HFF-Myc (cell line): ENCODE results near the gene CBX5.

Source experiments
- DNase-seq: peaks from one replicate; pipeline ENCODE4 v3.0.0-alpha.2; 2011; ENCODE audit warnings: low read depth; ENCODE audit errors: extremely low read depth
- H3K4me3 ChIP-seq: replicated peaks from 2 replicates; pipeline ENCODE4 v1.5.1; 2011; ENCODE audit warnings: low read depth, mild to moderate bottlenecking, control low read depth, low read length
- CTCF ChIP-seq: IDR thresholded peaks from 2 replicates; pipeline ENCODE4 v1.5.1; 2012; ENCODE audit warnings: mild to moderate bottlenecking, low read depth, low read length, control low read depth; ENCODE audit errors: missing control alignments

Gene CBX5

DNA sequence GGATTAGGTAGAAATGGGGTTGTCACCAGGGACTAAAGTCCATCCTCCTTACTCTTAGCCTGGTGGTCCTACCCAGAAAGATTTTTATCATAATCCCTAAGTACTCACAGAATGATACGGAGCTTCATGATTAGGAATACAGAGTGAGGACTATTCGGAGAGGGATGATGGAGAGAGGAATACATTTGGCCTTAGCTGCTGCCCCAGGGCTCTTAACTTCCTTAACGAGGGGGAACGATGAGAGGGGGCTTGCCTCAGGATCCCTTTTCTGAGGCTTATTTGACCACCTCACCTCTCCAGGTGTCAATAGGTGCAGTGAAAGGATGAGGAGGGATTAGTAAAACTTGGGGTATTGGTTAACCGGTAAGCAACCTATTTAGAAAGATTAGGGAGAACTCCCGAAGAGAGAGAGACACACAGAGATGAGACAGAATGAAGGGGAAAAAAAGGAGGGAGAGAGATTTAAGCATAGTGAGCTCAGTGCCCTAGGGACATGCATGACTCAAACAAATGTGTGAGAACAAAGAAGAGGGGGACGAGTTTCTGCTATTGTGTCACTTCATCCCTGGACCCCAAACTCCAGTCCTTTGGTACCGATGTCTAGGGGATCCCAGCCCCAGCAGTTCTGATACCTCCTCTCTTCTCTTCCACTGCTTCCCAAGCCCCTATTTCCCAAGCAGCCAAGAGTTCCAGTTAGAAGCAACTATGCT, 19.7 kb upstream of the CBX5 start:
- no peak overlapping the region for H3K4me3 ChIP-seq
- DNase-seq, result no peak
- TF ChIP-seq CTCF, result no peak

DNA sequence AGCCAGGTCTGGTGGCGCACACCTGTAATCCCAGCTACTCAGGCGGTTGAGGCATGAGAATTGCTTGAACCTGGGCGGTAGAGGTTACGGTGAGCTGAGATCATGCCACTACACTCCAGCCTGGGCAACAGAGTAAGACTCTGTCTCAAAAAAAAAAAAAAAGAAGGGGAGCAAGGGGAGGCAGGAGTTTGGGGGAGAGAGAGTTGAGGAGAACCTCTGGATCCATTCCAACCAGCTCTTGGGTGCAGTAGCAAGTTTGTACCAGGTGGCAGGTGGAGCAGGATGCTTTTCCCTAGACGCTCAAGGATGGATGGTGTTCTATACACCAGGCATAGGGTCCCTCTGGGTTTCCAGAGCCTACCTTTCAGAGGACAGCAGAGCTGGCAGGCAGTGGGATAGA, 19.0 kb upstream of the CBX5 start:
- H3K4me3 ChIP-seq, result no peak overlapping the region
- TF ChIP-seq CTCF, result no peak
- no peak for DNase-seq

GRCh38 chr12:54296393-54297099, 16.6 kb upstream of the CBX5 start:
- no peak for DNase-seq
- TF ChIP-seq CTCF, result no peak
- H3K4me3 ChIP-seq, result no peak overlapping the region

DNA sequence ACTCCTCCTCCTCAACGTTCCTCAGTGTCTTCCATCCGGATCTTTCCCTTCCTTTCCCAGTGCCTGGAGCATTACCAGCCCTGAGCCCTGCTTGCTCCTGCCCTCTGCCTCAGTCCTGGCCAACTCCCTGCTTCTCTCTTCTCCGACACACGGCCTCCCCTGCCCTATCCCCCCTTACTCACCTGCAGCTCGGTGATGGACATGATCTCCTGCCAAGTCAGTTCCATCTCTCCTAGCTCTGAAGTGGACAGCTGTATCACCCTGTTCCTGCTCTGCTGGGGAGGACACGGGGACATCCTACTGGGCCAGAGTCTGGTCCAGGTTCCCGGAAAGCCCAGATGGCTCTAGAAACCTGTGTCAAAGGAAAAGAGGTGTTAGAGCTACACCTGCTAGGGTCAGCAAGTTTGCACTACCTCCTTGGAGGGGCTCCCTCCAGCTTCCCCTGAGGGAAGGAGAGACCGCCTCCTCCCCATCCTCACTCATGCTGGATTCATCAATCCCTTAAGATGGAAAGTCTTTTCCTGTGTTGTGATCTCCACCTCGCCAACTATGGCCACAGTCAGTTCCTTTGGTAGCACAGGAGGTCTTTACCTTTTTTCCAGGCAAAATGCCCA, 15.1 kb upstream of the CBX5 start:
- no peak for TF ChIP-seq CTCF
- no peak overlapping the region for H3K4me3 ChIP-seq
- no peak for DNase-seq

- peak; percentile 86 for TF ChIP-seq CTCF
- H3K4me3 ChIP-seq, result no peak overlapping the region
- DNase-seq, result no peak
Observed at GRCh38 chr12:54294152-54294952, 14.4 kb upstream of the CBX5 start.

- H3K4me3 ChIP-seq, result no peak overlapping the region
- no peak for TF ChIP-seq CTCF
Observed at GRCh38 chr12:54292931-54293241, 13.0 kb upstream of the CBX5 start.

More at GRCh38 chr12:54292931-54293241, 13.0 kb upstream of the CBX5 start:
- no peak for DNase-seq
